HUES64 (cell line): ENCODE results near the gene DNAJA3.
"Not testable (repeated sequence)": the region's sequence is repeated elsewhere in the genome, so short reads cannot be mapped to it uniquely, and the experiment has no call there.

ENCODE experiments used
- H3K27ac ChIP-seq: 2 replicates; pipeline ENCODE4 v1.7.0; 2013; ENCODE audit warnings: low read depth, low read length, inconsistent platforms
- H3K27me3 ChIP-seq: 2 replicates; pipeline ENCODE4 v1.6.1; 2013; ENCODE audit warnings: mild to moderate bottlenecking, low read length; ENCODE audit not compliant: insufficient read depth
- H3K36me3 ChIP-seq: 2 replicates; pipeline ENCODE4 v1.6.1; 2013; ENCODE audit warnings: mild to moderate bottlenecking, low read length; ENCODE audit not compliant: insufficient read depth
- H3K4me1 ChIP-seq: 2 replicates; pipeline ENCODE4 v1.6.1; 2013; ENCODE audit warnings: mild to moderate bottlenecking, low read length, moderate library complexity; ENCODE audit not compliant: insufficient read depth
- H3K4me3 ChIP-seq: 2 replicates; pipeline ENCODE4 v1.5.1; 2013; ENCODE audit warnings: mild to moderate bottlenecking, low read length, moderate library complexity
- H3K9ac ChIP-seq: 2 replicates; pipeline ENCODE4 v1.6.1; 2013; ENCODE audit warnings: mild to moderate bottlenecking, low read depth, low read length
- H3K9me3 ChIP-seq: 2 replicates; pipeline ENCODE4 v1.6.1; 2013; ENCODE audit warnings: low read depth, low read length; ENCODE audit not compliant: insufficient read depth
- WGBS: fragments of 150-250, 120-280 bp; methylation state at CpG from one replicate; pipeline ENCODE4 v1.1.7; 2013; ENCODE audit warnings: missing lambda C conversion rate; 5-methylcytosine and 5-hydroxymethylcytosine counted together

Gene DNAJA3

GRCh38 chr16:4388271-4389021, 37.2 kb upstream of the DNAJA3 start:
- Histone ChIP-seq H3K9me3 (no peaks in the 10 kb centered on the region), H3K27ac (peak overlapping the region; percentile 41), H3K27me3 (no peaks in the 10 kb centered on the region), H3K4me3 (no peak overlapping the region), H3K9ac (0 out of 2 replicates have a peak overlapping the region, but pooled peaks have one; percentile 7), H3K36me3 (no peaks in the 10 kb centered on the region), H3K4me1 (peaks cover 38% of the 10 kb centered on the region)
- 74% methylated on average over 19 of the region's 19 CpGs for WGBS

GRCh38 chr16:4389051-4389955, 36.4 kb upstream of the DNAJA3 start:
- Histone ChIP-seq H3K9me3 (no peaks in the 10 kb centered on the region), H3K27me3 (no peaks in the 10 kb centered on the region), H3K4me3 (no peak overlapping the region), H3K27ac (peak overlapping the region; percentile 45), H3K4me1 (peaks cover 39% of the 10 kb centered on the region), H3K36me3 (no peaks in the 10 kb centered on the region), H3K9ac (peak overlapping the region; percentile 7; the same call in 1 of the 2 replicates)
- WGBS: 59% methylated on average over 27 of the region's 27 CpGs

DNA sequence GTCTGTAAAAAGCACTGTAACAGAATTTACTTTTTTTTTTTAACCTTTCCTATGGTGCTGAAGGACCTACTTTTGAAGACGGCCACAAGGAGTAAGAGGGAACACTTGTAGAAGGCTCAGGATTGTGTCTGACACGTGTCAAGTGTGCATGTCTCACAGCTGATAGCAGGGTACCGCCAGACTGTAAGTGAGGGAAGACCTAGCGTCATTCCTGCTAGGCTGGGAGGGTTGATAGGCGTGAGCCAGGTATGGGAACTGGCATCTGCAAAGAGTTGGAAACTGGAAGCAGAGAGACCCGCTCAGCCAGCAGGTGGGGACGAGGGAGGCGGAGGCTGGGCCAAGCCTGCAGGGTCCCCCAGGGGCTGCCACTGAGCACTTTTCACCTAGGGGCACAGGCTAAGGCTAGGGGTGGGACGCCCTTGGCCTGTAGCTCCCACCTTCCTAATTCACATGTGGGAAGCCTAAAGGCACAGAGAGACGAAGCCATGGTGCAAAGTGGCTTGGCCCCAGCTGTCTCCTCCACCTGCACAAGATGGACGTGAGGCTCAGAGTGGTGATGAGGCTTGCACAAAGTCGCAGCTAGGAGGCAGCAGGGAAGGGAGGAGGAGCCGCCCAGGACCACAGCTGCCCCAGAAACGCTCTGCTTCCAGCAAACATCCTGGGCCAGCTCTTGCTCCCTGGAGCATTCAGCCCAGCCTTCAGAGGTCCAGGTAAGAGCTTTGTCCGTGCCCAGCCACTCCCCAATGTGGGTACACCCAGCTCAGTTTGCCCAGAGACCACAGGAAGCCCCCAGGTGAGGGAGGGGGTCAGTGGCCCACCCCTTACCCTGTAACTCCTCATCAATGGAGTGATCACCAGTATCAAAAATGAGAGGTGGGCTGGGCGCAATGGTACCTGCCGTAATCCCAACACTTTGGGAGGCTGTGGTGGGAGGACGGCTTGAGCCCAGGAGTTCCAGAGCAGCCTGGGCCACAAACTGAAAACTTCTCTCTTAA, 35.1 kb upstream of the DNAJA3 start:
- Histone ChIP-seq H3K27ac (peak overlapping the region; percentile 35; the same call in 1 of the 2 replicates), H3K9me3 (no peaks in the 10 kb centered on the region), H3K4me1 (peaks cover 39% of the 10 kb centered on the region), H3K36me3 (no peaks in the 10 kb centered on the region), H3K27me3 (no peaks in the 10 kb centered on the region), H3K4me3 (no peak overlapping the region), H3K9ac (no peak overlapping the region)
- 79% methylated on average over 18 of the region's 18 CpGs for WGBS

DNA sequence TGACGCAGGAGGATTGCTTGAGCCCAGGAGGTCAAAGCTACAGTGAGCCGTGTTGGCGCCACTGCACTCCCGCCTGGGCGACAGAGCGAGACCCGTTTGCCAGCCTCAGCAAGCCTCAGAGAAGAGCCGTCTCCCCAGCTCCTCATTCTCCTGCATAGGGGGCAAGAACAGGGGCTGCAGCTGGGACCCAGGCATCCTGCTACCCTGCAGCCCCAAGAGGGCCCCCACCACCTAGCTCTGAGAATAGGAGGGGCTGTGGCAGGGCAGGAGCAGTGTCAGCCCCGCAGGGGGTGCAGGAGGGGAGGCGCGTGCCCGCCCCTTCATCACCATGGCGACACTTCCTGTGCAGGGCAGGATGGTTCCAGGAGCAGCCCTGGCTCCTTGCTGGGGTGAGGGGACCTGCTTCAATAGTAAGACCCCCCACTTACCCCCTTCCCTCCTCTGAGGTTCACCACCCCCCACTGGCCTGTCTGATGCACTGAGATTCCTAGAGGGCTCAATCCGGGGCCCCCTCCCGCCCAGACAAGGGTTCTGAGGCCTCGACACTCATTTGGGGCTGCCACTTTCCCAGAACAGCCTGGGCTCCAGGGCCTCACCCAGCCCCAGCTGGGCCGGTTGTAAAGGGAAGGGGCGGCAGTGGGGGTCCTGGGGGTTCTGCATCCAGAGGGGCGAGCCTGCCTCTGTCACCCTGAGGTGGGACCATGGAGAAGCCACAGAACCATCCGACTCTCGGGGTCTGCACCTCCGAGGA, 33.9 kb upstream of the DNAJA3 start:
- H3K4me3 ChIP-seq: no peak overlapping the region
- peaks cover 39% of the 10 kb centered on the region for H3K4me1 ChIP-seq
- no peaks in the 10 kb centered on the region for H3K9me3 ChIP-seq
- WGBS: 67% methylated on average over 22 of the region's 22 CpGs
- H3K27me3 ChIP-seq: no peaks in the 10 kb centered on the region
- peak overlapping the region; percentile 61 for H3K9ac ChIP-seq
- H3K27ac ChIP-seq: peak overlapping the region; percentile 96
- H3K36me3 ChIP-seq: no peaks in the 10 kb centered on the region

DNA sequence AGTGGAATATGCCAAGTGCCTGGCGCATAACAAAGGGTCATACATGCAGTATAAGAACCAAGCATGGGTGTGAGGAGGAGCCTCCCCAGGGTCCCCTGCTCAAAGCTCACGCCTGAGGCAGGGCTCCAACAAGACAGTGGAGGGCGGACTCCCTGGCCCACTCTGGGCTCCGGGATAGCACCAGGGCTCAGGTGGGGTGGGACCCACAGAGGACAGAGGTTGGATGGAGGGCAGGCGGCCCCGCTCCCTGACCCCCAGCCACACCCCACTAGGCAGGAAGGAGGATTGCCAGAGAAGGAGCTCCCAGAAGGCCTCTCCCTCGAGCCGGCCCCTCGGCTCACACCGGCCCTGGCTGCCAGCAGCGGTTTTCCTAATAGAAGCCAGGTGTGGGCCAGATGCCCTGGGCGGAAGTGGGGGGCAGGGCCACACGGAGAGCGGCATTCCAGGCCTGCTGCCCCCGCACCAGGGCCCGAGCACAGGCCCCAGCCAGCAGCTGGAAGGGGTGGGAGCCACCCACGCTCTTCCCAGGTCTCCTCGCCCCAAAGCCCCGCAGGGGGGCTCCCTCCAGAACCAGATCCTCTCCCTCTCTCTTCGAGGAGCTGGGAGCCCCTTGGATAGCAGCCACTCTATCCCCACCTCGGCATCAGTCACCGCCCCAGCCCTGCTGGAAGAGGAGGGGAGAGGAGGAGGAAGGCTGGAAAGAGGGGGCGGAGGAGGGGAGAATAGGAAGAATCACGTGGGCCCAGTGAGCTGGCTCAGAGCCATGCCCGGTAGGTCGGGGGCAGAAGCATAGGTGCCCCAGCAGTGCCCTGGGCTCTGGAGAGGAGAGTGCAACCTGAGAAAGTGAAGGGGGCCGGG, 33.1 kb upstream of the DNAJA3 start:
- H3K9ac ChIP-seq: peak overlapping the region; percentile 61
- no peaks in the 10 kb centered on the region for H3K27me3 ChIP-seq
- WGBS: 27% methylated on average over 25 of the region's 27 CpGs
- H3K9me3 ChIP-seq: no peaks in the 10 kb centered on the region
- peak overlapping the region; percentile 96 for H3K27ac ChIP-seq
- H3K4me3 ChIP-seq: no peak overlapping the region
- peaks cover 39% of the 10 kb centered on the region for H3K4me1 ChIP-seq
- H3K36me3 ChIP-seq: no peaks in the 10 kb centered on the region

DNA sequence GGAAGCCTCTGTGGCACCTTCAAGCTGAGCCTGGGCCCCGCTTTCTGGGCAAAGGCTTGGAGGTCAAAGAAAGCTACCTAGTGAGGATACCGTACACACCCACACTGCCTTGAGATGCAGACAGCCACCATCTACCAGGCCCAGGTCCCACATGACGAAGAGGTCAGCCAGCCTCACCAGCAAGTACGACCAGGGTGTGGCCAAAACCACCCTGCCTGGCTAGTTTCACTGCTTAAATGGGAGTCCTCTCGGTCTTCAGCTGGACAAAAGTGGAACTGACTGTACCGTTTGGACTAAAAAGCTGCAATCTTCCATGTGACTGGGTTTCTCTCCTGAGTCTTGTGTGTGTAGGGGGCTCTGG, 32.4 kb upstream of the DNAJA3 start:
- H3K36me3 ChIP-seq: no peaks in the 10 kb centered on the region
- H3K4me3 ChIP-seq: no peak overlapping the region
- peak overlapping the region; percentile 61 for H3K9ac ChIP-seq
- H3K27ac ChIP-seq: peak overlapping the region; percentile 96
- no peaks in the 10 kb centered on the region for H3K27me3 ChIP-seq
- peaks cover 39% of the 10 kb centered on the region for H3K4me1 ChIP-seq
- 77% methylated on average over 6 of the region's 6 CpGs for WGBS
- no peaks in the 10 kb centered on the region for H3K9me3 ChIP-seq

- not testable (repeated sequence) for H3K27me3 ChIP-seq, H3K9me3 ChIP-seq, H3K4me3 ChIP-seq, H3K27ac ChIP-seq, H3K36me3 ChIP-seq, H3K9ac ChIP-seq
- H3K4me1 ChIP-seq: peaks cover 37% of the 10 kb centered on the region
- 95% methylated on average over 15 of the region's 15 CpGs for WGBS
Observed at GRCh38 chr16:4393850-4394249, 31.8 kb upstream of the DNAJA3 start.

- 79% methylated on average over 9 of the region's 9 CpGs for WGBS
- peaks cover 24% of the 10 kb centered on the region for H3K4me1 ChIP-seq
- no peaks in the 10 kb centered on the region for H3K36me3 ChIP-seq
- H3K4me3 ChIP-seq: no peak overlapping the region
- no peak overlapping the region for H3K27ac ChIP-seq
- H3K9ac ChIP-seq: no peak overlapping the region
- H3K27me3 ChIP-seq: no peaks in the 10 kb centered on the region
- H3K9me3 ChIP-seq: no peaks in the 10 kb centered on the region
Observed at GRCh38 chr16:4395055-4395726, 30.5 kb upstream of the DNAJA3 start.

DNA sequence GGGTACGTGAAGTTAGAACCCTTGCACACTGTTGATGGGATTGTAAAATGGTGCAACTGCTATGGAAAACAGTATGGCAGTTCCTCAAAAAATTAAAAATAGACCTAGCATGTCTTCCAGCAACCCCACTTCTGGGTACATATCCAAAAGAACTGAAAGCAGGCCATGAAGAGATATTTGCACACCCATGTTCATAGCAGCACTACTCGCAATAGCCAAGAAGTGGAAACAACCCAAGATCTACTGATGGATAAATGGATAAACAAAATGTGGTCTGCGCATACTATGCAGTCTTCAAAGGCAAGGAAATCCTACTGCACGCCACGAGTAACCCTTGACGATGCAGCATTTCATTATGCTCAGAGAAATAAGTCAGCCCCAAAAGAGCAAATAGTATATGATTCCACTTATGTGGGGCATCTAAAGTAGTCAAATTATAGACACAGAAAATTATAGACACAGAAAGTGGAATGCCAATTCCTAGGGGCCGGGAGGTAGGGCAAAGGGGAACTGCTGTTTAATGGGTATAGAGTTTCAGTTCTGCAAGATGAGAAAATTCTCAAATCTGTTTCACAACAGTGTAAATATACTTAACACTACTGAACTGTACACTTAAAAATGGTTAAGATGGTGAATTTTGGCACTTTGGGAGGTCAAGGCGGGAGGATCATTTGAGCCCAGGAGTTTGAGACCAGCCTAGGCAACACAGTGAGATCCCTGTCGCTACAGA, 26.5 kb upstream of the DNAJA3 start:
- H3K4me3 ChIP-seq: no peak overlapping the region
- WGBS: 92% methylated on average over 8 of the region's 9 CpGs
- no peak overlapping the region for H3K27ac ChIP-seq
- no peak overlapping the region for H3K9ac ChIP-seq
- H3K4me1 ChIP-seq: no peaks in the 10 kb centered on the region
- H3K27me3 ChIP-seq: no peaks in the 10 kb centered on the region
- no peaks in the 10 kb centered on the region for H3K9me3 ChIP-seq
- H3K36me3 ChIP-seq: no peaks in the 10 kb centered on the region
